Trophoblast cell (in vitro differentiated cells and primary cell): Measurements from ENCODE around the gene BRD4.

Experiments
- DNase-seq, 2 donors: peaks; one replicate each; pipeline ENCODE4 v3.0.0-alpha.2; 2016
- H2AFZ ChIP-seq: 2 replicates; pipeline ENCODE4 v1.6.1; 2013; ENCODE audit warnings: low read length, moderate library complexity, mild to moderate bottlenecking; ENCODE audit not compliant: insufficient read depth, poor library complexity
- H2AK5ac ChIP-seq: 2 replicates; pipeline ENCODE4 v1.6.1; 2013; ENCODE audit warnings: mild to moderate bottlenecking, low read length
- H2BK120ac ChIP-seq: 2 replicates; pipeline ENCODE4 v1.6.1; 2013; ENCODE audit warnings: low read length, mild to moderate bottlenecking, moderate library complexity; ENCODE audit not compliant: insufficient read depth, poor library complexity
- H2BK12ac ChIP-seq: 2 replicates; pipeline ENCODE4 v1.6.1; 2013; ENCODE audit warnings: mild to moderate bottlenecking, low read length, moderate library complexity
- H2BK5ac ChIP-seq: 2 replicates; pipeline ENCODE4 v1.6.1; 2013; ENCODE audit warnings: low read length, low read depth, moderate library complexity, mild to moderate bottlenecking; ENCODE audit not compliant: poor library complexity
- H3K14ac ChIP-seq: 2 replicates; pipeline ENCODE4 v1.6.1; 2013; ENCODE audit warnings: mild to moderate bottlenecking, low read length
- H3K18ac ChIP-seq: 2 replicates; pipeline ENCODE4 v1.6.1; 2013; ENCODE audit warnings: mild to moderate bottlenecking, low read length
- H3K23ac ChIP-seq: 2 replicates; pipeline ENCODE4 v1.6.1; 2013; ENCODE audit warnings: low read length
- H3K27ac ChIP-seq: 2 replicates; pipeline ENCODE4 v1.5.1; 2013; ENCODE audit warnings: low read depth, mild to moderate bottlenecking, inconsistent platforms, low read length, moderate library complexity
- H3K27me3 ChIP-seq: 2 replicates; pipeline ENCODE4 v1.6.1; 2013; ENCODE audit warnings: inconsistent platforms, mild to moderate bottlenecking, low read length, moderate library complexity; ENCODE audit not compliant: insufficient read depth
- H3K36me3 ChIP-seq, 2 experiments: 1 replicate in 1 of 2; 2 replicates in 1 of 2; pipeline ENCODE4 v1.6.1; 2013; ENCODE audit warnings: low read length in 2 of 2, mild to moderate bottlenecking in 2 of 2, moderate library complexity in 1 of 2; ENCODE audit not compliant: insufficient read depth in 2 of 2, control insufficient read depth in 1 of 2
- H3K4ac ChIP-seq: 2 replicates; pipeline ENCODE4 v1.6.1; 2013; ENCODE audit warnings: low read depth, mild to moderate bottlenecking, low read length, moderate library complexity
- H3K4me1 ChIP-seq, 2 experiments: 1 replicate in 1 of 2; 2 replicates in 1 of 2; pipeline ENCODE4 v1.6.1; 2013; ENCODE audit warnings: low read length in 2 of 2, mild to moderate bottlenecking in 2 of 2, moderate library complexity in 1 of 2; ENCODE audit not compliant: insufficient read depth in 2 of 2, control insufficient read depth in 1 of 2
- H3K4me2 ChIP-seq: 2 replicates; pipeline ENCODE4 v1.6.1; 2013; ENCODE audit warnings: inconsistent platforms, mild to moderate bottlenecking, low read length, moderate library complexity
- H3K4me3 ChIP-seq: 2 replicates; pipeline ENCODE4 v1.5.1; 2013; ENCODE audit warnings: mild to moderate bottlenecking, low read depth, low read length, inconsistent platforms
- H3K79me1 ChIP-seq: one replicate; pipeline ENCODE4 v1.6.1; 2013; ENCODE audit warnings: low read length
- H3K79me2 ChIP-seq: 2 replicates; pipeline ENCODE4 v1.6.1; 2013; ENCODE audit warnings: low read length, mild to moderate bottlenecking; ENCODE audit not compliant: control insufficient read depth, insufficient read depth, poor library complexity
- H3K9ac ChIP-seq: 2 replicates; pipeline ENCODE4 v1.6.1; 2013; ENCODE audit warnings: mild to moderate bottlenecking, low read length
- H3K9me3 ChIP-seq: 2 replicates; pipeline ENCODE4 v1.6.1; 2013; ENCODE audit warnings: low read depth, mild to moderate bottlenecking, control low read depth, inconsistent platforms, low read length; ENCODE audit not compliant: insufficient read depth
- H4K12ac ChIP-seq: 2 replicates; pipeline ENCODE4 v1.6.1; 2013; ENCODE audit warnings: low read depth, mild to moderate bottlenecking, low read length, moderate library complexity
- H4K8ac ChIP-seq: 2 replicates; pipeline ENCODE4 v1.6.1; 2013; ENCODE audit warnings: low read depth, mild to moderate bottlenecking, low read length, moderate library complexity
- H4K91ac ChIP-seq: one replicate; pipeline ENCODE4 v1.6.1; 2013; ENCODE audit warnings: low read depth, mild to moderate bottlenecking, low read length, moderate library complexity
- WGBS: extraction: QIAGEN DNeasy Blood & Tissue Kit; methylation state at CpG from one replicate; pipeline ENCODE4 v1.1.7; 2013; ENCODE audit warnings: missing lambda C conversion rate; ENCODE audit not compliant: insufficient read length, insufficient coverage; ENCODE audit errors: extremely low coverage; 5-methylcytosine and 5-hydroxymethylcytosine counted together

Gene BRD4

GRCh38 chr19:15304140-15304705 is 28.1 kb downstream of the BRD4 start:
- peak overlapping the region; percentile 4 for H2BK5ac ChIP-seq
- DNase-seq: no peak
- peak overlapping the region; percentile 91 for H3K4ac ChIP-seq
- no peaks in the 10 kb centered on the region for H3K27me3 ChIP-seq
- H3K4me2 ChIP-seq: no peak overlapping the region
- H3K23ac ChIP-seq: no peak overlapping the region
- H3K9me3 ChIP-seq: no peaks in the 10 kb centered on the region
- H3K4me1 ChIP-seq: peaks cover 35 to 45% of the 10 kb centered on the region in 2 experiments
- no peak overlapping the region for H2BK12ac ChIP-seq
- H3K79me2 ChIP-seq: peaks cover 57% of the 10 kb centered on the region
- peak overlapping the region; percentile 14 for H3K14ac ChIP-seq
- H3K36me3 ChIP-seq: peaks cover 2 to 4% of the 10 kb centered on the region in 2 experiments
- H3K79me1 ChIP-seq: peaks cover 11% of the 10 kb centered on the region
- no peak overlapping the region for H3K9ac ChIP-seq
- H2BK120ac ChIP-seq: no peak overlapping the region
- H4K8ac ChIP-seq: no peak overlapping the region
- no peak overlapping the region for H3K18ac ChIP-seq
- H4K91ac ChIP-seq: no peak overlapping the region
- no peak overlapping the region for H4K12ac ChIP-seq
- WGBS: no CpG with 5 or more reads among the region's 10 CpGs
- no peak overlapping the region for H2AK5ac ChIP-seq
- no peak overlapping the region for H3K27ac ChIP-seq
- no peak overlapping the region for H2AFZ ChIP-seq
- H3K4me3 ChIP-seq: no peak overlapping the region

DNA sequence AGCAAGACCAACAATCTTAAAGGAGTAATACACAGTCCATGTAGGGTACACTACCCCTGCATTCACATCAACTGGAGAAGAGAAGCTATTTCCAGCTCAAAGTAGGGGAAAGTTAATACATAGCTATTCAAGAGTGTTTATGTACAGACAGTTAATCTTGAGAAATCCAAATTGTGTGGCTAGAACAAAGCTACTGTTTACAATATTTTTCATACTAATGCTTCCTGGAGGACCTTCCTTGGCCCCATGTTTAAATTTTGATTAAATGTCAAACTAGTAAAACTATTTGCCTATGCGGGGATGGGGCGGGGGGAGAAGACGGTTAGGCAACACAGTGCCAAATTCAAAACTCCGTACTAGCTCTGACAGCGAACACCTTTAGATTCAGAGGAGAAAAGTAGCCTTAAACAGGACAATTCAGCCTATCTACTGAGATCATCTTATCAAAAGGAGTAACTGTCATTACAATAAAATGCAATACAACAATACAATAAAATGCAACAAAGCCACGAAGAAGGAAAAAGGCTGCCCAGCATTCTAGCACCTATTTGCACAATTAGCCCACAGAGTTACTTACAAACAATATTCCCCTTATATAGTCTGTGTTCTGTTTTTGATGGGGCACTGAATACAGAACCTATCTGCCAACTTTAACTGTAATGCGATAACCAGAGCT is 29.1 kb downstream of the BRD4 start:
- Histone ChIP-seq H3K4ac (peak overlapping the region; percentile 91), H2AFZ (no peak overlapping the region), H2BK5ac (no peak overlapping the region), H2BK120ac (no peak overlapping the region), H3K9ac (no peak overlapping the region), H3K4me2 (no peak overlapping the region), H3K18ac (no peak overlapping the region), H3K27ac (no peak overlapping the region), H3K4me3 (no peak overlapping the region), H3K79me2 (peaks cover 56% of the 10 kb centered on the region), H2BK12ac (no peak overlapping the region), H4K91ac (no peak overlapping the region), H4K8ac (no peak overlapping the region), H3K23ac (no peak overlapping the region), H2AK5ac (no peak overlapping the region), H3K79me1 (peaks cover 15% of the 10 kb centered on the region), H3K4me1 (peaks cover 39 to 51% of the 10 kb centered on the region in 2 experiments), H3K14ac (no peak overlapping the region), H4K12ac (no peak overlapping the region), H3K9me3 (no peaks in the 10 kb centered on the region), H3K36me3 (peaks cover 2 to 4% of the 10 kb centered on the region in 2 experiments), H3K27me3 (no peaks in the 10 kb centered on the region)
- WGBS: no CpG with 5 or more reads among the region's 7 CpGs
- peak in 1 of 2 donors; percentile 79 for DNase-seq

DNA sequence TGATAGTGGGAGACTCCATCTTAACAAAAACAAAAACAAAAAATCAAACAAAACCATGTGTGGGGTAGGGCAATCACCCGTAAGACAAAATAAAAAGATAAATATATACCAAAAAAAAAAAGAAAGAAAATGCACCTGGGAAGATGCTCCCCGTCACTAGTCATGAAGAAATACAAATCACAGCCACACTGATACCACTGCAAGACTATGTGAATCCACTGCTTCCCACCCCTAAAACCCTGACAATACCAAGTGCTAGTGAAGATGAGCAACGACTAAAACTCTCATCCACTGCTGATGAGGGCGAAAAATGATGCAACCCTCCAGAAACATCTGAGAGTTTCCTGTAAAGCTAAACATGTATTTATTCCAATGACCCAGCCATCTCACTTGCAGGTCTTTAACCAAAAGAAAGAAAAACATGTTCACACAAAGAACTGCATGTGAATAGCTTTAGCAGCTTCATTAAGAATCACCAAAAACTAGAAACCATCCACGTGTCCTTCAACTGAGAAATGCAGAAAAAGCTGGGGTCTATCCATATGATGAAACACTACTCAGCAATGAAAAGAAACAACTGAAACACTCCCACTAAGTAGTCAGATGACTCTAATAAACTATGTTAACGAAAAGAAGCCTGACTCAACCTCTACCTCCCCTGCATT is 31.7 kb downstream of the BRD4 start:
- Histone ChIP-seq H3K4me3 (no peak overlapping the region), H4K12ac (no peak overlapping the region), H3K4me2 (no peak overlapping the region), H3K4me1 (peaks cover 49 to 58% of the 10 kb centered on the region in 2 experiments), H2BK12ac (no peak overlapping the region), H3K79me1 (peaks cover 27% of the 10 kb centered on the region), H3K4ac (peak overlapping the region; percentile 86), H4K8ac (no peak overlapping the region), H3K27me3 (no peaks in the 10 kb centered on the region), H3K9ac (no peak overlapping the region), H3K23ac (no peak overlapping the region), H3K27ac (peak overlapping the region; percentile 62), H3K18ac (no peak overlapping the region), H4K91ac (peak overlapping the region; percentile 13), H2AK5ac (no peak overlapping the region), H3K36me3 (no peaks in the 10 kb centered on the region), H2AFZ (no peak overlapping the region), H3K9me3 (no peaks in the 10 kb centered on the region), H2BK5ac (no peak overlapping the region), H2BK120ac (no peak overlapping the region), H3K14ac (no peak overlapping the region), H3K79me2 (peaks cover 50% of the 10 kb centered on the region)
- WGBS: no CpG with 5 or more reads among the region's 6 CpGs
- DNase-seq: peak; percentile 76 to 91

GRCh38 chr19:15299568-15300409 is 32.5 kb downstream of the BRD4 start:
- Histone ChIP-seq H4K91ac (peak overlapping the region; percentile 71), H3K9ac (no peak overlapping the region), H4K12ac (no peak overlapping the region), H3K79me1 (peaks cover 29% of the 10 kb centered on the region), H3K4ac (peak overlapping the region; percentile 97), H2AFZ (no peak overlapping the region), H3K23ac (no peak overlapping the region), H3K27ac (peak overlapping the region; percentile 62), H2BK120ac (peak overlapping the region; percentile 24), H3K4me3 (no peak overlapping the region), H3K18ac (peak overlapping the region; percentile 30), H3K79me2 (peaks cover 50% of the 10 kb centered on the region), H3K4me2 (peak overlapping the region; percentile 26), H3K9me3 (no peaks in the 10 kb centered on the region), H4K8ac (no peak overlapping the region), H2BK5ac (peak overlapping the region; percentile 29), H3K27me3 (no peaks in the 10 kb centered on the region), H3K14ac (peak overlapping the region; percentile 37), H2AK5ac (no peak overlapping the region), H3K4me1 (peaks cover 51 to 56% of the 10 kb centered on the region in 2 experiments), H2BK12ac (no peak overlapping the region), H3K36me3 (peaks cover 2% of the 10 kb centered on the region in 2 experiments)
- WGBS: no CpG with 5 or more reads among the region's 12 CpGs
- DNase-seq: peak; percentile 86 to 95
